Measurements from ENCODE around the gene LGR4. TPM values are rescaled to one million over a fixed set of nuclear protein-coding genes. Genes with fewer than 3 reads are reported as not detected.

Gene LGR4
- total and polyA plus RNA-seq, 2 of the 4 experiments (the other 2 are of a cell fraction) = 2.9 to 6.8 TPM

GRCh38 chr11:27459191-27459590 is 13.4 kb downstream of the LGR4 start:
- BruUV-seq (replicated peaks) = no TSS peak
- peaks cover 5% of the 10 kb centered on the region; the same call in 1 of the 2 replicates for H3K4me1 ChIP-seq (ENCODE audit: control insufficient read depth, insufficient read depth, low read length)
- H3K27ac ChIP-seq (ENCODE audit: insufficient read depth, low read length) = no peak overlapping the region
- no peak overlapping the region for H3K4me3 ChIP-seq (ENCODE audit: insufficient read depth, low read depth, low read length)
- H2BK15ac ChIP-seq (ENCODE audit: low read depth, low read length) = no peak overlapping the region
- no peak overlapping the region for H3K9ac ChIP-seq (ENCODE audit: low read depth, low read length)
- H3K9me1 ChIP-seq (ENCODE audit: insufficient read depth, low read length) = no peaks in the 10 kb centered on the region; the same call in 1 of the 2 replicates
- POLR2A ChIA-PET (ENCODE audit: unreplicated experiment) = no interaction called here
- no peak overlapping the region for H3K23ac ChIP-seq (ENCODE audit: low read depth, low read length)
- TF ChIP-seq USF2 (IDR thresholded peaks at IDR 0.05; ENCODE audit: low read depth, low read length) (no peak), POLR2A (IDR thresholded peaks at IDR 0.05; ENCODE audit: low read depth, low read length) (no peak), MXI1 (IDR thresholded peaks at IDR 0.05; ENCODE audit: borderline replicate concordance, low read depth, low read length) (no peak), RCOR1 (IDR thresholded peaks at IDR 0.05; ENCODE audit: insufficient replicate concordance, low read length) (no peak), BHLHE40 (IDR thresholded peaks at IDR 0.05; ENCODE audit: low read depth, low read length) (no peak), SMC3 (IDR thresholded peaks at IDR 0.05; ENCODE audit: low read depth, low read length) (no peak), NFE2L2 (IDR thresholded peaks at IDR 0.05; ENCODE audit: low read depth, low read length) (no peak), CEBPB (IDR thresholded peaks at IDR 0.05; ENCODE audit: low read depth, low read length) (no peak), CTCF (conservative IDR thresholded peaks at IDR 0.05; ENCODE audit: low read depth, low read length) (no peak), CHD1 (IDR thresholded peaks at IDR 0.05; ENCODE audit: low read depth, low read length) (no peak), MAZ (IDR thresholded peaks at IDR 0.05; ENCODE audit: borderline replicate concordance, low read depth, low read length) (no peak)
- no peaks in the 10 kb centered on the region for H3K27me3 ChIP-seq (ENCODE audit: control insufficient read depth, insufficient read depth, low read length)
- H3K4ac ChIP-seq (ENCODE audit: low read depth, low read length) = no peak overlapping the region
- no peak overlapping the region for H2BK120ac ChIP-seq (ENCODE audit: low read depth, low read length)
- no peak overlapping the region for H3K18ac ChIP-seq (ENCODE audit: low read depth, low read length)
- H2BK5ac ChIP-seq (ENCODE audit: low read depth, low read length, poor library complexity, severe bottlenecking) = no peak overlapping the region
- CTCF ChIA-PET = no interaction called here
- H4K91ac ChIP-seq (ENCODE audit: insufficient read depth, low read depth, low read length) = no peak overlapping the region
- H4K5ac ChIP-seq (ENCODE audit: low read depth, low read length) = no peak overlapping the region
- H3K4me2 ChIP-seq (ENCODE audit: low read depth, low read length) = no peak overlapping the region
- peaks cover 0 to 18% of the 10 kb centered on the region in 2 experiments; a peak in 2 of 4 replicates for H3K79me1 ChIP-seq (ENCODE audit: low read depth in 1 of 2, low read length in 2 of 2)
- H2BK20ac ChIP-seq (ENCODE audit: low read depth, low read length) = no peak overlapping the region
- H3K9me3 ChIP-seq (ENCODE audit: control insufficient read depth, insufficient read depth, low read length) = no peaks in the 10 kb centered on the region
- no peak overlapping the region for H3K14ac ChIP-seq (replicated peaks; ENCODE audit: low read depth, low read length)
- dilution Hi-C loops (cut with HindIII; ENCODE audit: low sequenced_read_pairs, unreplicated experiment) (no loop called here), intact Hi-C loops (cut with micrococcal nuclease) (no loop called here), in situ Hi-C loops (cut with MboI; ENCODE audit: low sequenced_read_pairs) (no loop called here)
- no peak overlapping the region for H2AK5ac ChIP-seq (ENCODE audit: low read depth, low read length)
- DNase-seq (no peak), ATAC-seq (ENCODE audit: low read depth) (no peak)
- H3K36me3 ChIP-seq (ENCODE audit: control insufficient read depth, insufficient read depth, low read length) = no peaks in the 10 kb centered on the region
- H4K20me1 ChIP-seq (ENCODE audit: insufficient read depth, low read length) = no peaks in the 10 kb centered on the region
- H2AFZ ChIP-seq (replicated peaks; ENCODE audit: low read length, poor library complexity) = no peak overlapping the region
- H2AK9ac ChIP-seq (replicated peaks; ENCODE audit: low read depth, low read length, poor library complexity) = no peak overlapping the region
- H4K8ac ChIP-seq (ENCODE audit: low read depth in 2 of 2, low read length in 2 of 2) = no peak overlapping the region
- WGBS, 2 experiments (ENCODE audit: extremely low coverage in 2 of 2, insufficient read length in 1 of 2) = no CpG with 5 or more reads among the region's 6 CpGs
- H3K56ac ChIP-seq (ENCODE audit: extremely low read depth, insufficient read depth, low read length) = no peak overlapping the region

All from IMR-90 (cell line).